Natural killer cell (primary cell): ENCODE results near the gene IFITM1. TPM values are rescaled to one million over a fixed set of nuclear protein-coding genes. Genes with fewer than 3 reads are reported as not detected.

Experiments
- ATAC-seq, 3 donors: fragments of 150-1000 bp in 2 of 3; fragments of 200-7000 bp in 1 of 3; cut with Tn5 transposase; 1 replicate in 1 of 3; 2 replicates in 2 of 3; pipeline ENCODE4 v1.10.0; 2021; ENCODE audit warnings: mild to moderate bottlenecking in 2 of 3, moderate library complexity in 2 of 3
- DNase-seq, 2 donors: peaks; one replicate each; pipeline versions ENCODE4 v3.0.0 to v3.0.0-alpha.2; 2013 to 2021; ENCODE audit warnings: mixed read lengths in 1 of 2
- H3K27ac ChIP-seq: one replicate; pipeline ENCODE4 v1.5.1; 2013; ENCODE audit warnings: mild to moderate bottlenecking, low read length
- H3K27me3 ChIP-seq: one replicate; pipeline ENCODE4 v1.6.1; 2013; ENCODE audit warnings: low read length; ENCODE audit not compliant: control insufficient read depth, insufficient read depth
- H3K36me3 ChIP-seq: one replicate; pipeline ENCODE4 v1.6.1; 2013; ENCODE audit warnings: low read length; ENCODE audit not compliant: control insufficient read depth, insufficient read depth
- H3K4me1 ChIP-seq: one replicate; pipeline ENCODE4 v1.6.1; 2013; ENCODE audit warnings: low read length; ENCODE audit not compliant: control insufficient read depth, insufficient read depth
- H3K4me3 ChIP-seq: one replicate; pipeline ENCODE4 v1.5.1; 2013; ENCODE audit warnings: low read length
- H3K9me3 ChIP-seq: one replicate; pipeline ENCODE4 v1.6.1; 2013; ENCODE audit warnings: low read length; ENCODE audit not compliant: control insufficient read depth, insufficient read depth
- H3K27ac Mint-ChIP-seq, 2 donors: one replicate each; pipeline ENCODE4 v1.8.0; 2022; ENCODE audit warnings: mild to moderate bottlenecking in 2 of 2, mixed read lengths in 2 of 2, moderate library complexity in 1 of 2
- H3K27me3 Mint-ChIP-seq, 2 donors: one replicate each; pipeline ENCODE4 v1.8.0; 2022; ENCODE audit warnings: low read depth in 2 of 2, mixed read lengths in 2 of 2
- H3K36me3 Mint-ChIP-seq: one replicate; pipeline ENCODE4 v1.8.0; 2022; ENCODE audit warnings: mixed read lengths
- H3K4me1 Mint-ChIP-seq, 2 donors: one replicate each; pipeline ENCODE4 v1.8.0; 2022; ENCODE audit warnings: mixed read lengths in 2 of 2
- H3K4me3 Mint-ChIP-seq: one replicate; pipeline ENCODE4 v1.8.0; 2022; ENCODE audit warnings: mild to moderate bottlenecking, moderate library complexity, mixed read lengths
- H3K9me3 Mint-ChIP-seq, 2 donors: one replicate each; pipeline ENCODE4 v1.8.0; 2022; ENCODE audit warnings: mixed read lengths in 2 of 2
- CTCF ChIP-seq: fragments of 200-600 bp; IDR thresholded peaks from one replicate; pipeline ENCODE4 v1.8.0; 2022; ENCODE audit warnings: antibody characterized with exemption
- WGBS: methylation state at CpG from one replicate; pipeline ENCODE4 v1.1.7; 2013; ENCODE audit warnings: missing lambda C conversion rate; ENCODE audit not compliant: insufficient coverage; 5-methylcytosine and 5-hydroxymethylcytosine counted together
- intact Hi-C: fragments of 100-400 bp; cut with micrococcal nuclease; formaldehyde crosslinking; loops from one replicate; pipeline ENCODE4 v1.14.2; 2022
- total RNA-seq, 4 donors: library from RNA; stranded (reverse); fragments of 120-200 nt in 1 of 4; gene quantifications; one replicate each; pipeline versions ENCODE4 v1.2.3 to v1.2.4, GENCODE V29; 2013 to 2022

IFITM1 gene
- total RNA-seq, 3 donors from 2014 or later (not counting 1 experiment from before 2014, with no cell fraction given), result 540 to 809 (median 710) TPM

GRCh38 chr11:357582-357981 lies 43.7 kb downstream of the IFITM1 start:
- Mint-ChIP-seq H3K4me3 (no peak overlapping the region), H3K4me1 (peaks cover 28 to 56% of the 10 kb centered on the region in 2 donors), H3K36me3 (no peaks in the 10 kb centered on the region), H3K27me3 (no peaks in the 10 kb centered on the region), H3K27ac (no peak overlapping the region), H3K9me3 (no peaks in the 10 kb centered on the region)
- Histone ChIP-seq H3K9me3 (no peaks in the 10 kb centered on the region), H3K27ac (no peak overlapping the region), H3K4me3 (no peak overlapping the region), H3K36me3 (no peaks in the 10 kb centered on the region), H3K27me3 (no peaks in the 10 kb centered on the region), H3K4me1 (peaks cover 66% of the 10 kb centered on the region)
- TF ChIP-seq CTCF, result no peak
- ATAC-seq (no peak), DNase-seq (no peak)
- intact Hi-C loops, result loop anchor here (5.0 kb wide), 2 partner anchors 50 to 150 kb away; partner anchors contain the start of genes BET1L, IFITM2 and RIC8A
- 96% methylated on average over 4 of the region's 4 CpGs for WGBS

GRCh38 chr11:358129-358800 lies 44.4 kb downstream of the IFITM1 start:
- no peak for DNase-seq
- Histone ChIP-seq H3K4me3 (no peak overlapping the region), H3K27ac (no peak overlapping the region), H3K4me1 (peaks cover 66% of the 10 kb centered on the region), H3K27me3 (no peaks in the 10 kb centered on the region), H3K36me3 (no peaks in the 10 kb centered on the region), H3K9me3 (no peaks in the 10 kb centered on the region)
- Mint-ChIP-seq H3K27me3 (no peaks in the 10 kb centered on the region), H3K4me3 (no peak overlapping the region), H3K27ac (no peak overlapping the region), H3K4me1 (peaks cover 22 to 51% of the 10 kb centered on the region in 2 donors), H3K9me3 (no peaks in the 10 kb centered on the region), H3K36me3 (no peaks in the 10 kb centered on the region)
- 83% methylated on average over 34 of the region's 34 CpGs for WGBS
- no peak for ATAC-seq
- intact Hi-C loops, result loop anchor here (5.0 kb wide), 2 partner anchors 51 to 151 kb away; partner anchors contain the start of genes BET1L, IFITM2 and RIC8A
- no peak for TF ChIP-seq CTCF

- H3K9me3 Mint-ChIP-seq, result no peaks in the 10 kb centered on the region
These were observed 45.4 kb downstream of the IFITM1 start for GRCh38 chr11:359181-359714.

More at GRCh38 chr11:359181-359714, 45.4 kb downstream of the IFITM1 start:
- TF ChIP-seq CTCF, result no peak
- peak overlapping the region; percentile 14 for H3K27ac ChIP-seq
- intact Hi-C loops, result loop anchor here (1.0 to 5.0 kb wide), 3 partner anchors 52 to 152 kb away; partner anchors contain the start of genes BET1L, IFITM2 and RIC8A
- no peaks in the 10 kb centered on the region for H3K9me3 ChIP-seq
- H3K36me3 Mint-ChIP-seq, result no peaks in the 10 kb centered on the region
- peak; percentile 75 to 86 (median 77) for ATAC-seq
- peaks cover 15 to 46% of the 10 kb centered on the region in 2 donors for H3K4me1 Mint-ChIP-seq
- peak overlapping the region; percentile 75 to 87 for H3K27ac Mint-ChIP-seq
- WGBS, result 48% methylated on average over 4 of the region's 5 CpGs
- no peaks in the 10 kb centered on the region for H3K27me3 Mint-ChIP-seq
- DNase-seq, result peak; percentile 58 to 71
- peak overlapping the region; percentile 68 for H3K4me3 Mint-ChIP-seq
- no peaks in the 10 kb centered on the region for H3K27me3 ChIP-seq
- no peak overlapping the region for H3K4me3 ChIP-seq
- H3K4me1 ChIP-seq, result peaks cover 70% of the 10 kb centered on the region
- H3K36me3 ChIP-seq, result no peaks in the 10 kb centered on the region
